Measurements from ENCODE around the gene ALOX12. TPM values are rescaled to one million over a fixed set of nuclear protein-coding genes. Genes with fewer than 3 reads are reported as not detected.

Gene ALOX12
- total RNA-seq, 2 donors from 2014 or later: not detected

DNA sequence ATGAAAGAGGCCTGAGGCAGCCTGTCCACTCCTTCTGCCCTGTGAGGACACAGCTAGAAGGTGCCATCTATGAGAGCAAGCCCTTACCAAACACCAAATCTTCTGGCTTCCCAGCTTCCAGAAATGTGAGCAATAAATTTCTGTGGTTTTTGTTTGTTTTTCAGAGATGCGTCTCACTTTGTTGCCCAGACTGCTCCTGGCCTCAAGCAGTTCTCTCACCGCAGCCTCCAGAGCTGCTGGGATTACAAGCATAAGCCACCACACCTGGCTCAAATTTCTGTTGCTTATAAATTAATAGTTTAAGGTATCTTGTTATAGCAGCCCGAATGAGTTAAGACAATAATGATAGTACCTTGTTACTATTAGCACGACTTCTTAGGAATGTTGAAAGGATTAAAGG lies 60.5 kb downstream of the ALOX12 start:
- no peaks in the 10 kb centered on the region for H3K4me1 Mint-ChIP-seq (ENCODE audit: low read depth in 2 of 2)
- DNase-seq (ENCODE audit: low spot score): no peak
- H3K27me3 Mint-ChIP-seq: peaks cover 3 to 8% of the 10 kb centered on the region in 2 donors
- no peak for ATAC-seq
- no peaks in the 10 kb centered on the region for H3K36me3 Mint-ChIP-seq
- H3K9me3 Mint-ChIP-seq: no peaks in the 10 kb centered on the region
- no peak overlapping the region for H3K4me3 Mint-ChIP-seq
- H3K27ac Mint-ChIP-seq: no peak overlapping the region

DNA sequence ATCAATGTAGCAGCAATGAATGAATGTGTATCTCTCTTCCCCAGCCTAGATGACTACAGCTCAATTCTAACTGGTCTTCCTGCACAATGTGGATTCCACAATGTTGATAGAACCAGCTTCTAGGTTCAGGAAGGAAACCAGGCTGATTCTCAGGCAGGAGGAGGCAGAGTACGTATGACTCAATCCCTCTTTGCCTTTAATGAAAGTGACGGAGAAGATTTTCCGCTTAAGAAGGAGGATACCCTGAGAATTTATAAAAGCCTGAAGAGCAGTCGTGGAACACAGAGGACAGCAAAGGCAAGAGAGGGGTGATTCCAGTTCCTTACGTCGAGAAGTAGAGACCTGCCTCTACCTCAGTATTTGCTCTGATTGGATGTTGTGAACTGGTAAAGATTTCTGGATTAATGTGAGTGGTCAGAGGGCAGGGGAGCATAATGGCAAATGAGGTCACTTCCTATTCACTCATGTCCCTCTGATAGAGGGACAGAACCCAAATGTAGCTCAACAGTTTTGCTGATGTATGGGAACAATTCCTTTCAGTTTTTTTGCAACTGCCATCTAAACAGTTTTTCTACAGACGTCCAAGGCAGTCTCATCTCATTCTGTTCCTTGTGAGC lies 63.1 kb downstream of the ALOX12 start:
- Mint-ChIP-seq H3K27me3 (peaks cover 4 to 21% of the 10 kb centered on the region in 2 donors), H3K9me3 (no peaks in the 10 kb centered on the region), H3K27ac (no peak overlapping the region), H3K36me3 (no peaks in the 10 kb centered on the region), H3K4me1 (ENCODE audit: low read depth in 2 of 2) (peaks cover 0 to 2% of the 10 kb centered on the region in 2 donors), H3K4me3 (no peak overlapping the region)
- ATAC-seq: no peak
- no peak for DNase-seq (ENCODE audit: low spot score)

Other genes with a start within 250 kb of the ALOX12 start
- gene XAF1, start 240.0 kb upstream of the ALOX12 start, total RNA-seq: 100 to 1,000 TPM in 1 of 2 donors, 10 to 100 TPM in 1; 53.7 to 110 TPM
- gene FBXO39, start 219.8 kb upstream of the ALOX12 start, total RNA-seq: under 1 TPM; 0.42 to 0.55 TPM
- gene TEKT1, start 164.3 kb upstream of the ALOX12 start, total RNA-seq: not detected
- 100 to 1,000 TPM; 206 to 224 TPM for gene RNASEK, start 16.6 kb downstream of the ALOX12 start, total RNA-seq
- 1 to 10 TPM in 1 of 2 donors, under 1 TPM in 1; 0.73 to 1.1 TPM for gene BCL6B, start 27.0 kb downstream of the ALOX12 start, total RNA-seq
- gene SLC16A13, start 40.0 kb downstream of the ALOX12 start, total RNA-seq: 10 to 100 TPM; 11.7 to 19.1 TPM
- gene SLC16A11, start 48.0 kb downstream of the ALOX12 start, total RNA-seq: 1 to 10 TPM; 1.2 to 1.7 TPM
- gene CLEC10A, start 84.2 kb downstream of the ALOX12 start, total RNA-seq: not detected
- under 1 TPM in 1 of 2 donors, not detected in 1; 0.33 TPM for gene ASGR2, start 118.8 kb downstream of the ALOX12 start, total RNA-seq
- gene ASGR1, start 183.3 kb downstream of the ALOX12 start, total RNA-seq: under 1 TPM in 1 of 2 donors, not detected in 1; 0.95 TPM
- 1 to 10 TPM; 3.3 to 8.3 TPM for gene DLG4, start 223.8 kb downstream of the ALOX12 start, total RNA-seq
- gene ACADVL, start 223.9 kb downstream of the ALOX12 start, total RNA-seq: 100 to 1,000 TPM; 651 to 710 TPM
- 10 to 100 TPM; 35.1 to 61.6 TPM for gene DVL2, start 238.5 kb downstream of the ALOX12 start, total RNA-seq
- gene PHF23, start 243.4 kb downstream of the ALOX12 start, total RNA-seq: 10 to 100 TPM; 40.1 to 55.2 TPM
- gene GABARAP, start 246.4 kb downstream of the ALOX12 start, total RNA-seq: 100 to 1,000 TPM; 197 to 277 TPM